ENCODE results near the gene AZU1.
"Not testable (repeated sequence)": the region's sequence is repeated elsewhere in the genome, so short reads cannot be mapped to it uniquely, and the experiment has no call there.

Gene AZU1

GRCh38 chr19:810077-810855, 17.4 kb upstream of the AZU1 start:
- DNase-seq (ENCODE audit: low spot score) = no peak

DNA sequence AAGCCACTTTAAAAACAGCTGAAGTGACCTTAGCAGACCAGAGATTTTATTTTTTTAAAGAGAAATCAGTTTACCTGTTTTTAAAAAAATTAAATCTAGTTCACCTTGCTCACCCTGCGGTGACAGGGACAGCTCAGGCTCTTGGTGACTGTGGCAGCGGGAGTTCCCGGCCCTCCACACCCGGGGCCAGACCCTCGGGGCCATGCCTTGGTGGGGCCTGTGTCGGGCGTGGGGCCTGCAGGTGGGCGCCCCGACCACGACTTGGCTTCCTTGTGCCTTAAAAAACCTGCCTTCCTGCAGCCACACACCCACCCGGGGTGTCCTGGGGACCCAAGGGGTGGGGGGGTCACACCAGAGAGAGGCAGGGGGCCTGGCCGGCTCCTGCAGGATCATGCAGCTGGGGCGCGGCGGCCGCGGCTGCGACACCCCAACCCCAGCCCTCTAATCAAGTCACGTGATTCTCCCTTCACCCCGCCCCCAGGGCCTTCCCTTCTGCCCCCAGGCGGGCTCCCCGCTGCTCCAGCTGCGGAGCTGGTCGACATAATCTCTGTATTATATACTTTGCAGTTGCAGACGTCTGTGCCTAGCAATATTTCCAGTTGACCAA, 16.7 kb upstream of the AZU1 start:
- no peak for DNase-seq (ENCODE audit: low spot score)

DNA sequence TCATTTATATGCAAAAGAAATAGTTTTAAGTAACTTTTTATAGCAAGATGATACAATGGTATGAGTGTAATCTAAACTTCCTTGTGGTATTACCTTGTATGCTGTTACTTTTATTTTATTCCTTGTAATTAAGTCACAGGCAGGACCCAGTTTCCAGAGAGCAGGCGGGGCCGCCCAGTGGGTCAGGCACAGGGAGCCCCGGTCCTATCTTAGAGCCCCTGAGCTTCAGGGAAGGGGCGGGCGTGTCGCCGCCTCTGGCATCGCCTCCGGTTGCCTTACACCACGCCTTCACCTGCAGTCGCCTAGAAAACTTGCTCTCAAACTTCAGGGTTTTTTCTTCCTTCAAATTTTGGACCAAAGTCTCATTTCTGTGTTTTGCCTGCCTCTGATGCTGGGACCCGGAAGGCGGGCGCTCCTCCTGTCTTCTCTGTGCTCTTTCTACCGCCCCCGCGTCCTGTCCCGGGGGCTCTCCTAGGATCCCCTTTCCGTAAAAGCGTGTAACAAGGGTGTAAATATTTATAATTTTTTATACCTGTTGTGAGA, 16.1 kb upstream of the AZU1 start:
- DNase-seq (ENCODE audit: low spot score) = no peak

GRCh38 chr19:812049-812746, 15.4 kb upstream of the AZU1 start:
- DNase-seq (ENCODE audit: low spot score) = no peak

- DNase-seq (ENCODE audit: low spot score) = no peak
Observed at GRCh38 chr19:812747-813218, 14.9 kb upstream of the AZU1 start.

GRCh38 chr19:813219-814151, 14.2 kb upstream of the AZU1 start:
- no peak for DNase-seq (ENCODE audit: low spot score)

- no peak for DNase-seq (ENCODE audit: low spot score)
Observed at GRCh38 chr19:814152-815078, 13.2 kb upstream of the AZU1 start.

DNA sequence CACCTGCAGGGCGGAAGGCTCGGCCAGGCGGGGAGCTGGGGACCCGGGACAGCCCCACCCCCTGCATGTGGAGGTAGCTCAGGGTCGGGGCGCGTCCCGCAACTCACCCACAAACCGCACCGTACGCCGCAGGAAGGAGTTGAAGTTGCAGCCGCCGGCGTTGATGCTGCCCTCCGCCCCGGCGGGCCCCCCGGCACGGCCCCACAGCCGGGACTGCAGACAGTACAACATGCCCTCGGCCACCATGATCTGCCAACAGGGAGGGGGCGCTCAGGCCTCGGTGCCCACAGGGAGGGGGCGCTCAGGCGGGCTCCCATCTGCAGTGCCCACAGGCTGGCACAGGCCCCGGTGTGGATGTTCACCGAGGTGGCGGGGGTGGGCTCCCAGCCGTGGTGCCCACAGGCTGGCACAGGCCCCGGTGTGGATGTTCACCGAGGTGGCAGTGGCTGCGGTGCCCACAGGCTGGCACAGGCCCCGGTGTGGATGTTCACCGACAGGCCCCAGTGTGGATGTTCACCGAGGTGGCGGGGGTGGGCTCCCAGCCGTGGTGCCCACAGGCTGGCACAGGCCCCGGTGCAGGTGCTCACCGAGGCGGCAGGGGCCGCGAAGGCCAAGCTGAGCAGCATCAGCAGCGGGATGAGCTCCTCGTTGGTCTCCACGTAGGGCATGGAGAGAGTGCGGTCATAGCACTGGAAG, 12.4 kb upstream of the AZU1 start:
- no peak for DNase-seq (ENCODE audit: low spot score)

GRCh38 chr19:815775-816499, 11.7 kb upstream of the AZU1 start:
- DNase-seq (ENCODE audit: low spot score) = no peak

DNA sequence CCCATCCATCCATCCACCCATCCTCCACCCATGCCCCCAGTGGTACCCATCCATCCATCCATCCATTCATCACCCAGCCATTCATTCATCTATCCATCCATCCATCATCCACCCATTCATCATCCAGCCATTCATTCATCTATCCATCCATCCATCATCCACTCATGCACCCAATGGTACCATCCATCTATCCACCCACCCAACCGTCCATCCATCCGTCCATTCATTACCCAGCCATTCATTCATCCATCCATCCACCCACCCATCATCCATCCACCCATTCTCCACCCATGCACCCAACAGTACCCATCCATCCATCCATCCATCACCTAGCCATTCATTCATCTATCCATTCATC, 11.2 kb upstream of the AZU1 start:
- DNase-seq (ENCODE audit: low spot score) = no peak

GRCh38 chr19:820212-820611, 7.4 kb upstream of the AZU1 start:
- DNase-seq (ENCODE audit: low spot score) = not testable (repeated sequence)

DNA sequence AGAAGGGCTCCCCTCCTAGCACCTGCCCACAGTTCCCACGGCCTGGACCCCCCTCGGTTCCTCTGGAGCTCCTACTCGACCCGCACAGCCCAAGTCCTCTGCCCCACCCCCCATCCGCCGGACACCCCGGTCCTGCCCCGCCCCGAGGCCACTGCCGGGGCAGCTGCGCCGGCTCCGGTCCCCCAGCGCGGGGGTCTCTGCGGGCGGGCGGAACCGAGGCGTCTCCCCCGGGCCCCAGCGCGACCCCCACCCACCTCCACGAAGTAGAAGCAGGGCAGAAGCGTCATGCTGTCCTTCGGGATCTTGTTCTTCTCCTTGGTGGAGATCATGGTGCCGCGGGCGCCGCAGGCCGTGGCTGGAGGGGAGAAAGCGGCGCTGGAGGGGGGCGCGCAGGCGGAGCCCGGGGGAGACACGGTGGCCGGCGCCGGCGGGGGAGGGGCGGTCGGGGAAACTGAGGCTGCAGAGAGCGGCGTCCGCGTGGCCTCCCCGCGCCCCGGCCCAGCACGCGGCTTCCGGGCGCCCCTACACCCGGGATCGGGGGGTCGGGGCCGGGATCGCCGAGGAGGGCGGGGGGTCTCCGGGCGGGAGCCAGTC, 6.3 kb upstream of the AZU1 start:
- no peak for DNase-seq (ENCODE audit: low spot score)

GRCh38 chr19:821825-822503, 5.7 kb upstream of the AZU1 start, which contains the start of gene PLPPR3:
Gene PLPPR3 (minus strand): TSS chr19:821955. CDS start chr19:821559, 396 bp downstream.
- DNase-seq (ENCODE audit: low spot score) = peak; percentile 72

GRCh38 chr19:823565-824121, 4.0 kb upstream of the AZU1 start:
- DNase-seq (ENCODE audit: low spot score) = no peak

DNA sequence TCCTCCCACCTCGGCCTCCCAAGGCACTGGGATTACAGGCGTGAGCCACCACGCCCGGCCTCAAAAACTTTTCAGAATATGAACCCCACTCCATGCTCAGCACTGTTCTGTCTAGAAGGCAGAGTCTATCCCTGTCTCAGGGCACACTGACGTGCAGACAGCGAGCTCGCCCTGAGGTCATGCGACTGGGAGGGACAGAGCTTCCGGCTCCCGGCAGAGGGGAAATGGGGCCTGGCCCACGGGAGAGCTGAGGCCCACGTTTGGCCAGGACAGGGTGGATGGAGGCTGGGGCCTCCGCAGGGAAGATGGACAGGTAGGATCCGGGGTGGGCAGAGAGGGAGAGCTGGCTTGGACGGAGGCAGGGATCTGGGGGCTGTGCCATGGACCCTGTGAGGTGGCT, 2.8 kb upstream of the AZU1 start:
- DNase-seq (ENCODE audit: low spot score) = no peak

DNA sequence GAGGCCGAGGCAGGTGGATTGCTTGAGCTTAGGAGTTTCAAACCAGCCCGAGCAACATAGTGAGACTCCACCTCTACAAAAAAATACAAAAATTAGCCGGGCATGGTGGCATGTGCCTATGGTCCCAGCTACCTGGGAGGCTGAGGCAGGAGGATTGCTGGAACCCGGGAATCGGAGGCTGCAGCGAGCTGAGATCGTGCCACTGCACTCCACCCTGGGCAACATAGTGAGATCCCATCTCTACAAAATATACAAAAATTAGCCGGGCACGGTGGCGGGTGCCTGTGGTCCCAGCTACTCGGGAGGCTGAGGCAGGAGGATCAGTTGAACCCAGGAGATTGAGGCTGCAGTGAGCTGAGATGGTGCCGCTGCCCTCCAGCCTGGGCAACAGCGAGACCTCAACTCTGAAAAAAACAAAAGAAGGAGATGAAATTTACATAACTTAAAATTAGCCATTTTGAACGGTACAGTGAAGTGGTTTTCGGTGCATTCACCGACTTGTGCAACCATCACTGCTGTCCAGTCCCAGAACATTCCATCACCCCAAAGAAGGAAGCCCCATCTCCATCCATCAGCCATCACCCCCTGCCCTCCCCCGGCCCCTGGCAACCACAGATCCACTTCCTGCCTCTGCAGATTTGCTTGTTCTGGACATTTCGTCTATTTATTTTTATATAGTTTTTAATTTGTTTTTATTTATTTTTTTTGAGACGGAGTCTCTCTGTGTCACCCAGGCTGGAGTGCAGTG, 1.6 kb upstream of the AZU1 start:
- DNase-seq (ENCODE audit: low spot score) = no peak

DNA sequence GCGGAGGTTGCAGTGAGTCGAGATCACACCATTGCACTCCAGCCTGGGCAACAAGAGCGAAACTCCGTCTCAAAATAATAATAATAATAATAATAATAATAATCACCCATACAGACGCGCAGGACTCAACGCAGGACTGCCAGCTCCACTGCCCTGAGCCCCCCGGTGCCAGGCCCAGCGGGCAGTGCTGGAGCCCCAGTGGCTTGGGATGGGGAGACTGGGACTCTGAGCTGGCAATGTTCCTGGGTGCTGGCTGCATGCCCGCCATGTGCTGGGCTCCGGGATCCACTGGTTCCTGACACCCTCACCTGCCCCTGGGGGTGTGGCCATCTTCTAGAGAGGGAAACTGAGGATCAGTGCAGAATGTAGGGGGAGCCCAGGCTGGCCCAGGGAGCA, 325 bp upstream of the AZU1 start:
- no peak for DNase-seq (ENCODE audit: low spot score)

Data from SK-N-DZ (cell line).